ENCODE results near the gene ZNF709.
"Not testable (repeated sequence)": the region's sequence is repeated elsewhere in the genome, so short reads cannot be mapped to it uniquely, and the experiment has no call there.

Gene ZNF709

GRCh38 chr19:12464139-12464538, 20.5 kb downstream of the ZNF709 start:
- not testable (repeated sequence) for FAIRE-seq

DNA sequence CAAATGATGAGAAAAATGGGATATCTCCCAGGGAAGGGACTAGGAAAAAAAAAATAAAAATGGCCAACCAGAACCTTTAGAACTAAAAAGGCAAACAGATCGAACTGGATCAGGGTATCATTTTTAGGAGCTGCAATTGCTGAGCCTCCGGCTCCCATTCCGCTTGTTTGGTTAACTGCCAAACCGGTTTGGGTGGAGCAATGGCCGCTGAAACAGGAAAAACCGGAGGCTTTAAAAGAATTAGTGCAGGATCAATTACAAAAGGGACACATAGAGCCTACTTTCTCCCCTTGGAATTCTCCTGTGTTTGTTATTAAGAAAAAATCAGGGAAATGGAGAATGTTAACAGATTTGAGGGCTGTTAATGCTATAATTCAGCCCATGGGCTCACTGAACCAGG, 31.1 kb downstream of the ZNF709 start:
- FAIRE-seq (no peak), DNase-seq (ENCODE audit: insufficient read length, low spot score) (no peak)

More at GRCh38 chr19:12464139-12464538, 20.5 kb downstream of the ZNF709 start:
- not testable (repeated sequence) for DNase-seq (ENCODE audit: insufficient read length, low spot score)

DNA sequence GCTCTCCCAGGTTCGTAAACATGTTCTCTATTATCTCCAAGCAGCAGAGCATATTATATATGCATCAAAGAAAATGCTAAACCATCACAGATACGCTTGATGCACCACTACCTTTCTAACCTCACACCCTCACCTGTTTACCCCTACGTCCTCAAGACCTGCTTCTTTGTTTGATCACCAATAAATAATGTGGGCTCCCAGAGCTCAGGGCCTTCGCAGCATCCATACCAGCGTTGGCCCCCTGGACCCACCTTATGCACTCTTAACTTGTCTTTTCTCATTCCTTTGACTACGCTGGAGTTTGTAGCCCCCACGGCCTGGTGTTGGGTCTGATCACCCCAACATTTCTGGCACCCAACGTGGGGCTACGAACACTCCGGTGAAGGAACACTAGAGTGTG, 33.8 kb downstream of the ZNF709 start:
- FAIRE-seq = no peak
- no peak for DNase-seq (ENCODE audit: insufficient read length, low spot score)

GRCh38 chr19:12448808-12449207, 35.8 kb downstream of the ZNF709 start:
- FAIRE-seq (no peak), DNase-seq (ENCODE audit: insufficient read length, low spot score) (no peak)

GRCh38 chr19:12440541-12441316, 43.9 kb downstream of the ZNF709 start, which contains the start of gene ZNF443:
Gene ZNF443, minus strand, starts transcription at chr19:12441021. Its CDS starts 107 bp downstream, at chr19:12440914.
- FAIRE-seq (peak; percentile 96), DNase-seq (ENCODE audit: insufficient read length, low spot score) (peak; percentile 62)

DNA sequence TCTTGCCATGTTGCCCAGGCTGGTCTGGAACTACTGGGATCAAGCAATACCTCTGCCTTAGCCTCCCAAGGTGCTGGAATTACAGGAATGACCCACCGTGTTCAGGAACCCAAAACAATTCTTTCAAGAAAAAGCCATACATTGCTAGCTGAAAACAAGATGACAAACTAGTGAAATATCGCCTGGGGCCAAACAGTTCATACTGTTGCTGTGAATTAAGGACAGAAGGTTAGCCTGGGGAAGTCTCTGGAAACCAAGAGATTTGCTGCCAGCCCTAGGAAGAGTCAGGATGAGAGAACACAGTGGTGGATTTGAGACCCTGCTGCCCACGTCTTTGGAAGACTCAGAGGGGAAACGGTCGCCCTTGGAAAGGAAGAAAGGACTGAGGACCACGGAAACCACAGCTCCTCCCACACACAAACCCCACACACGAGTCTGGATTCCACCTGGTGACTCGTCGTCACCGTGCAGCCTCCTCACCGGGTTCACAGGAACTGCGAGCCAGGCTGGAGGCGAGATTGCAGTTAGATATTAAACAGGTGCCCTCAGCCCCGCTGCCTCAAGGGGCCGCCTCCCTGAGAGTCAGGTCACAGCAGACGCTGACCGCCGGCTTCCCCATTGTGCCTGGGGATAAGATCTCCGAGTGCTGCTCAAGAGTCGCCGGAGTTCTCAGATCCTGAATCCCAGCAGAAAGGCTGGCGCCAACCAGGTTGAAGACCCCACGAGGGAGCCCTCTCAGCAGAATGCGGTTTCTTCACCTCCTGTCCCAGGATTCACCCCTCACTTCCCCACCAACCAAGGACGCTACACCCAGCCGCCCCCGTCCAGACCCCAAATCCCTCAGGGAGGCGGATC, 44.7 kb downstream of the ZNF709 start:
- FAIRE-seq = peak; percentile 92
- DNase-seq (ENCODE audit: insufficient read length, low spot score) = not testable (repeated sequence)

GRCh38 chr19:12430726-12431299, 53.8 kb downstream of the ZNF709 start:
- not testable (repeated sequence) for DNase-seq (ENCODE audit: insufficient read length, low spot score); FAIRE-seq

- no peak for DNase-seq (ENCODE audit: insufficient read length, low spot score)
- no peak for FAIRE-seq
Measured at GRCh38 chr19:12425888-12426274, 58.7 kb downstream of the ZNF709 start.

DNA sequence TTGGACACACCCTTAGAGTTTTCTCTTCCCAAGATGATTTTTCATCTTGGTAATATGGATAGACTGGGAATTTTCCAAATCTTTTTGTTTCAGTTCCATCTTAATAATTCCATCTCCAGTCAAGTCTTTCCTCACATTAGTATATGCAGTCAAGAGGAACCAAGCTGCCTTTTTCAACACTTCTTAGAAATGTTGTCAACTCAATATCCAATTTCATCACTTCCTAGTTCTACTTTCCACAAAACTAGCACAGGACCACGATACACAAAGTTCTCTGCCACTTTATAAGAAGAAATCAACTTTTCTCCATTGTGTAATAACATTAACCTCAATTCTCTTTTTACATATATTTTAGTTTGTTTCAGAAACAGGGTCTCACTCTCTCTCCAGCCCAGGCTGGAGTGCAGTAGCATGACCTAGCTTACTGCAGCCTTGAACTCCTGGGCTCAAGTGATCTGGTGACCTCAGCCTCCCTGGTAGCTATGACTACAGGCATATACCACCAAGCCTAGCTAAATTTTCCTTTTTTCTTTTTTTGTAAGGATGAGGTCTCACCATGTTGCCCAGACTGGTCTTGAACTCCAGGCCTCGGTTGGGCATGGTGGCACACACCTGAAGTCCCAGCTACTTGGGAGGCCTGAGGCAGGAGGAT, 59.3 kb downstream of the ZNF709 start:
- FAIRE-seq = no peak
- no peak for DNase-seq (ENCODE audit: insufficient read length, low spot score)

DNA sequence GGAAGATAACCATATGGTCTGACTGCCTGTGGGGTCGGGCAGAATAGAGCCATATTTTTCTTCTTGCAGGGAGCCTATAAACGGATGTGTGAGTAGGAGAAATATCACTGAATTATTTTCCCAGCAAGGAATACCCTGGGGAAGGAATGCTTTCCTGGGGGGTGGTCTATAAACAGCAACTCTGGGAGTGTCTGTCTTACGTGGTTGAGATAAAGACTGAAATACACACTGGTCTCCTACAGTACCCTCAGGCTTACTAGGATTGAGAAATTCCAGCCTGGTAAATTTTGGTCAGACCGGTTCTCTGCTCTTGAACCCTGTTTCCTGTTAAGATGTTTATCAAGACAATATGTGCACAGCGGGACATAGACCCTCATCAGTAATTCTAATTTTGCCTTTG, 67.3 kb downstream of the ZNF709 start:
- FAIRE-seq = not testable (repeated sequence)

DNA sequence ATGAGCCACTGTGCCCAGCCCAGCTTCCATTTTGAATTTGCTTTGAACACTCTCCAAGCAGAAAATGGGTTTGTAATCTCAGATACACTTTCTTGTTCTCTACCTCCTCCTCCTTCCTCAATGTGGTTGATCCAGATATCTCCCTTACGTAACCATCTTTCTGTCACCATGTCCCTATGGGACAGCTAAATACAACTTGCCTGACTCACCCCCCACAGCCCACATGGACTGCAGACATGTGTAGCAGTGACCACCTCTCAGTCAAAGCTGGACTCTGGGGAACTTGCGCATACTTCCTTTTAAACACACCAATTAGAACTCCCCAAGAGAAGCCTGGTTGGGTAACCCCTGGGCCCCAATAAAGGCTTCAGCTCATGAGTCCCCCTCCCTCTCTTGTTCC, 72.7 kb downstream of the ZNF709 start:
- FAIRE-seq = no peak
- DNase-seq (ENCODE audit: insufficient read length, low spot score) = no peak

More for the DNA sequence above, 67.3 kb downstream of the ZNF709 start:
- not testable (repeated sequence) for DNase-seq (ENCODE audit: insufficient read length, low spot score)

All from GM19239 (cell line).